OCI-LY3 (cell line): ENCODE measurements around the gene TFDP1.

Experiments
- H2AFZ ChIP-seq: fragments of 200-600, 300-600 bp; shearing (Covaris generic); 2 replicates; pipeline ENCODE4 v1.6.0; 2014; ENCODE audit warnings: antibody characterized with exemption, low read depth, low read length
- H3K27ac ChIP-seq: fragments of 200-600, 300-600 bp; sonication (generic); 2 replicates; pipeline ENCODE4 v1.5.1; 2014; ENCODE audit warnings: mild to moderate bottlenecking, low read length, moderate library complexity, mixed read lengths
- H3K27me3 ChIP-seq: fragments of 200-600, 300-600 bp; sonication (generic); 2 replicates; pipeline ENCODE4 v1.6.1; 2014; ENCODE audit warnings: low read depth, low read length, mixed read lengths
- H3K36me3 ChIP-seq: fragments of 200-600, 300-600 bp; sonication (generic); replicated peaks from 2 replicates; pipeline ENCODE3; 2014; ENCODE audit warnings: low read depth, low read length, mixed read lengths
- H3K4me1 ChIP-seq: fragments of 300-600, 200-600 bp; sonication (generic); 2 replicates; pipeline ENCODE4 v1.6.1; 2014; ENCODE audit warnings: low read length, mixed read lengths
- H3K4me2 ChIP-seq: fragments of 200-600, 300-600 bp; sonication (generic); 2 replicates; pipeline ENCODE4 v1.6.1; 2014; ENCODE audit warnings: low read length, mixed read lengths
- H3K4me3 ChIP-seq: fragments of 300-600, 200-600 bp; sonication (generic); 2 replicates; pipeline ENCODE4 v1.5.1; 2014; ENCODE audit warnings: antibody characterized with exemption, mild to moderate bottlenecking, low read length, moderate library complexity
- H3K79me2 ChIP-seq: fragments of 300-600, 200-600 bp; shearing (Covaris generic); 2 replicates; pipeline ENCODE4 v1.6.1; 2014; ENCODE audit warnings: mild to moderate bottlenecking, low read length, mixed read lengths
- H3K9ac ChIP-seq: fragments of 300-600, 200-600 bp; shearing (Covaris generic); 2 replicates; pipeline ENCODE4 v1.6.0; 2014; ENCODE audit warnings: mild to moderate bottlenecking, low read length, moderate library complexity
- H3K9me3 ChIP-seq: fragments of 200-600, 300-600 bp; shearing (Covaris generic); 2 replicates; pipeline ENCODE4 v1.6.1; 2014; ENCODE audit warnings: low read length, mixed read lengths; ENCODE audit not compliant: insufficient read depth
- H4K20me1 ChIP-seq: fragments of 200-600, 300-600 bp; sonication (generic); 2 replicates; pipeline ENCODE4 v1.6.1; 2016; ENCODE audit warnings: low read length, mixed read lengths; ENCODE audit not compliant: insufficient read depth
- CTCF ChIP-seq: fragments of 200-600, 300-600 bp; sonication (generic); IDR thresholded peaks from 2 replicates; pipeline ENCODE4 v1.5.1; 2014; ENCODE audit warnings: antibody characterized with exemption, low read length, low read depth
- EZH2phosphoT487 ChIP-seq: fragments of 200-600 bp; shearing (Covaris generic); IDR thresholded peaks from 2 replicates; pipeline ENCODE4 v1.6.1; 2018; ENCODE audit warnings: antibody characterized with exemption, mixed run types, low read depth

Gene TFDP1

GRCh38 chr13:113665597-113666328 lies 81.2 kb downstream of the TFDP1 start:
- Histone ChIP-seq H3K9ac (no peak overlapping the region), H3K36me3 (no peaks in the 10 kb centered on the region), H2AFZ (no peak overlapping the region), H3K79me2 (no peaks in the 10 kb centered on the region), H3K27ac (no peak overlapping the region), H3K4me1 (no peaks in the 10 kb centered on the region), H3K4me3 (no peak overlapping the region), H4K20me1 (no peaks in the 10 kb centered on the region), H3K4me2 (no peak overlapping the region), H3K27me3 (peaks cover 2% of the 10 kb centered on the region; the same call in 1 of the 2 replicates), H3K9me3 (peaks cover 3% of the 10 kb centered on the region; the same call in 1 of the 2 replicates)
- TF ChIP-seq EZH2phosphoT487 = no peak
- no peak for TF ChIP-seq CTCF

GRCh38 chr13:113666329-113666670 lies 81.7 kb downstream of the TFDP1 start:
- no peaks in the 10 kb centered on the region for H3K36me3 ChIP-seq
- no peak overlapping the region for H3K9ac ChIP-seq
- H2AFZ ChIP-seq = no peak overlapping the region
- H3K4me3 ChIP-seq = no peak overlapping the region
- TF ChIP-seq EZH2phosphoT487 (no peak), CTCF (no peak)
- no peak overlapping the region for H3K4me2 ChIP-seq
- no peaks in the 10 kb centered on the region for H3K79me2 ChIP-seq
- H3K27me3 ChIP-seq = no peaks in the 10 kb centered on the region; the same call in 1 of the 2 replicates
- no peaks in the 10 kb centered on the region for H3K4me1 ChIP-seq
- peaks cover 1% of the 10 kb centered on the region; the same call in 1 of the 2 replicates for H3K9me3 ChIP-seq
- no peak overlapping the region for H3K27ac ChIP-seq
- no peaks in the 10 kb centered on the region for H4K20me1 ChIP-seq

GRCh38 chr13:113666951-113667701 lies 82.6 kb downstream of the TFDP1 start, which contains the start of gene GRK1:
TSS of gene GRK1 (plus strand) at chr13:113667219. CDS start at chr13:113667387, 168 bp downstream.
- no peak within 1 kb of the TSS for H2AFZ ChIP-seq
- H3K36me3 ChIP-seq = no peaks in the 10 kb centered on the region
- H3K4me2 ChIP-seq = no peak within 1 kb of the TSS
- no peak within 1 kb of the TSS for H3K9ac ChIP-seq
- H3K27ac ChIP-seq = no peak within 1 kb of the TSS
- no peaks in the 10 kb centered on the region for H4K20me1 ChIP-seq
- H3K4me3 ChIP-seq = no peak within 1 kb of the TSS
- H3K9me3 ChIP-seq = no peaks in the 10 kb centered on the region
- H3K79me2 ChIP-seq = no peaks in the 10 kb centered on the region
- H3K27me3 ChIP-seq = no peaks in the 10 kb centered on the region; the same call in 1 of the 2 replicates
- no peaks in the 10 kb centered on the region for H3K4me1 ChIP-seq
- TF ChIP-seq EZH2phosphoT487 (no peak), CTCF (no peak)

- Histone ChIP-seq H3K9me3 (no peaks in the 10 kb centered on the region), H3K27me3 (no peaks in the 10 kb centered on the region), H3K4me2 (no peak overlapping the region), H2AFZ (no peak overlapping the region), H3K9ac (no peak overlapping the region), H4K20me1 (no peaks in the 10 kb centered on the region), H3K27ac (no peak overlapping the region), H3K4me3 (no peak overlapping the region), H3K36me3 (no peaks in the 10 kb centered on the region), H3K79me2 (no peaks in the 10 kb centered on the region), H3K4me1 (no peaks in the 10 kb centered on the region)
- TF ChIP-seq CTCF (no peak), EZH2phosphoT487 (no peak)
Observed at GRCh38 chr13:113667771-113668490, 83.4 kb downstream of the TFDP1 start.
